Dendritic cell treated with granulocyte-macrophage colony-stimulating factor and Interleukin-4, amounts not matched to agents 40 ng/mL and 50 ng/mL, for 4 days (primary cell): Measurements from ENCODE around the gene SGTB.
A peak's percentile ranks its signal among the peaks of the same experiment; 100 is the strongest.
"Not testable (repeated sequence)": the region's sequence is repeated elsewhere in the genome, so short reads cannot be mapped to it uniquely, and the experiment has no call there.

ENCODE experiments used
- H3K27ac Mint-ChIP-seq: one replicate; pipeline ENCODE4 v1.8.0; 2022; ENCODE audit warnings: mild to moderate bottlenecking, mixed read lengths
- H3K27me3 Mint-ChIP-seq: one replicate; pipeline ENCODE4 v1.8.0; 2022; ENCODE audit warnings: mild to moderate bottlenecking, mixed read lengths
- H3K36me3 Mint-ChIP-seq: one replicate; pipeline ENCODE4 v1.8.0; 2022; ENCODE audit warnings: low read depth, mixed read lengths
- H3K4me1 Mint-ChIP-seq: one replicate; pipeline ENCODE4 v1.8.0; 2022; ENCODE audit warnings: low read depth, mixed read lengths
- H3K4me3 Mint-ChIP-seq: one replicate; pipeline ENCODE4 v1.8.0; 2022; ENCODE audit warnings: mild to moderate bottlenecking, moderate library complexity, mixed read lengths
- H3K9me3 Mint-ChIP-seq: one replicate; pipeline ENCODE4 v1.8.0; 2022; ENCODE audit warnings: mixed read lengths
- intact Hi-C: fragments of 100-400 bp; cut with micrococcal nuclease; formaldehyde crosslinking; loops from one replicate; pipeline ENCODE4 v1.15.0; 2022

SGTB gene

GRCh38 chr5:65676056-65676455 is 45.9 kb downstream of the SGTB start:
- H3K27ac Mint-ChIP-seq, result peak overlapping the region; percentile 4
- peaks cover 91% of the 10 kb centered on the region for H3K36me3 Mint-ChIP-seq
- intact Hi-C loops, result not testable (repeated sequence)

GRCh38 chr5:65674749-65675148 is 47.2 kb downstream of the SGTB start:
- Mint-ChIP-seq H3K9me3 (no peaks in the 10 kb centered on the region), H3K4me3 (no peak overlapping the region), H3K27ac (no peak overlapping the region), H3K4me1 (peaks cover 34% of the 10 kb centered on the region), H3K27me3 (no peaks in the 10 kb centered on the region), H3K36me3 (peaks cover 87% of the 10 kb centered on the region)
- intact Hi-C loops, result no loop called here

More at GRCh38 chr5:65676056-65676455, 45.9 kb downstream of the SGTB start:
- peaks cover 34% of the 10 kb centered on the region for H3K4me1 Mint-ChIP-seq
- H3K4me3 Mint-ChIP-seq, H3K27me3 Mint-ChIP-seq, H3K9me3 Mint-ChIP-seq: not testable (repeated sequence)

DNA sequence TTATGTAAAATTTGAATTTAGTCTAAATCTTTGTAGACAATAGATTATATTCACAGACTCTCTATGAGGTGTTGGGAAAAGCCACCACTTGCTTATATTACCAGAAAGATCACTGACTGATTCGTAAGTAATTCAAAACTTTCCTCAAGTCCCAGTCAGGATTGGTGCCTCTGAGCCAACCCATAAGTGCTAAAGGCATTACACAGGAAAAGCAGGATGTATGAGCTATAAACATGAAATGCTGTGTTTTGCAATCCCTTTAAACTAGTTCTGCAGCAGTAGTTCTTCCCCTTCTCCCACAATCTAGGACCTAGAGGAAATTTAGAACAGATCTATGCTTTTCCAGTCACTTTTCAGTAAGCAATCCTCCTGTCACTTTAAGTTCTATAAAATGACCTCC is 49.1 kb downstream of the SGTB start:
- H3K27ac Mint-ChIP-seq, result no peak overlapping the region
- peaks cover 73% of the 10 kb centered on the region for H3K36me3 Mint-ChIP-seq
- H3K4me1 Mint-ChIP-seq, result peaks cover 32% of the 10 kb centered on the region
- H3K27me3 Mint-ChIP-seq, result no peaks in the 10 kb centered on the region
- no peaks in the 10 kb centered on the region for H3K9me3 Mint-ChIP-seq
- intact Hi-C loops, result no loop called here
- H3K4me3 Mint-ChIP-seq, result no peak overlapping the region

GRCh38 chr5:65668696-65669095 is 53.2 kb downstream of the SGTB start:
- H3K36me3 Mint-ChIP-seq, result peaks cover 57% of the 10 kb centered on the region

GRCh38 chr5:65663804-65664521 is 57.9 kb downstream of the SGTB start:
- Mint-ChIP-seq H3K4me1 (no peaks in the 10 kb centered on the region), H3K27ac (no peak overlapping the region), H3K27me3 (no peaks in the 10 kb centered on the region)

More at GRCh38 chr5:65668696-65669095, 53.2 kb downstream of the SGTB start:
- no peaks in the 10 kb centered on the region for H3K27me3 Mint-ChIP-seq
- intact Hi-C loops, result no loop called here
- H3K4me1 Mint-ChIP-seq, result peaks cover 8% of the 10 kb centered on the region
- no peak overlapping the region for H3K4me3 Mint-ChIP-seq
- H3K9me3 Mint-ChIP-seq, result no peaks in the 10 kb centered on the region
- no peak overlapping the region for H3K27ac Mint-ChIP-seq

GRCh38 chr5:65654713-65655112 is 67.2 kb downstream of the SGTB start:
- H3K27me3 Mint-ChIP-seq, result no peaks in the 10 kb centered on the region
- no peak overlapping the region for H3K27ac Mint-ChIP-seq
- intact Hi-C loops, result no loop called here
- H3K9me3 Mint-ChIP-seq, result no peaks in the 10 kb centered on the region
- no peaks in the 10 kb centered on the region for H3K4me1 Mint-ChIP-seq
- H3K36me3 Mint-ChIP-seq, result peaks cover 34% of the 10 kb centered on the region
- no peak overlapping the region for H3K4me3 Mint-ChIP-seq

More at GRCh38 chr5:65663804-65664521, 57.9 kb downstream of the SGTB start:
- Mint-ChIP-seq H3K9me3 (no peaks in the 10 kb centered on the region), H3K36me3 (peaks cover 59% of the 10 kb centered on the region), H3K4me3 (no peak overlapping the region)
- intact Hi-C loops, result no loop called here

- intact Hi-C loops, result no loop called here
- Mint-ChIP-seq H3K27me3 (no peaks in the 10 kb centered on the region), H3K4me1 (no peaks in the 10 kb centered on the region), H3K4me3 (no peak overlapping the region), H3K9me3 (no peaks in the 10 kb centered on the region), H3K36me3 (peaks cover 55% of the 10 kb centered on the region), H3K27ac (no peak overlapping the region)
Observed at GRCh38 chr5:65651144-65651543, 70.8 kb downstream of the SGTB start.

DNA sequence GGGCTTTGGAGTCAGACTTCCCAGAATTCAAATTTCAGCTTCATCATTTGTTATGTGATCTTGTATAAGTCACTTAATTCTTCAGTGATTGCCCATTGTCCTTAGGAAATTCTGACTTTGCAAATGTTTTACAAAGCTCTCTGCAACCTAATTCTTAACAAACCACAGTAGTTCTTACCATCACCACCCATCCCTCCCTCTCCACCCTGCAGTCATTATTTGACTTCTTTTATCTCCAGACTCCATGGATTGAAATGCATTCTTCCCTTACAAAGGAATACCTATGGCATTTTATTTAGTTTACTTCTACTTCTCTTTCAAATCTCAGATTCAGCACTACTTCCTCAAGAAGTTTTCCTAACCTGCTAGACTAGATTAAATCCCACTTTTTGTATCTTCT is 74.0 kb downstream of the SGTB start:
- no peaks in the 10 kb centered on the region for H3K9me3 Mint-ChIP-seq
- H3K4me1 Mint-ChIP-seq, result no peaks in the 10 kb centered on the region
- intact Hi-C loops, result no loop called here
- peaks cover 62% of the 10 kb centered on the region for H3K36me3 Mint-ChIP-seq
- H3K27ac Mint-ChIP-seq, result no peak overlapping the region
- H3K4me3 Mint-ChIP-seq, result no peak overlapping the region
- H3K27me3 Mint-ChIP-seq, result no peaks in the 10 kb centered on the region

GRCh38 chr5:65646938-65647337 is 75.0 kb downstream of the SGTB start:
- Mint-ChIP-seq H3K27ac (no peak overlapping the region), H3K36me3 (peaks cover 65% of the 10 kb centered on the region), H3K4me3 (no peak overlapping the region), H3K27me3 (no peaks in the 10 kb centered on the region), H3K4me1 (no peaks in the 10 kb centered on the region), H3K9me3 (no peaks in the 10 kb centered on the region)
- intact Hi-C loops, result no loop called here

- intact Hi-C loops, result no loop called here
- Mint-ChIP-seq H3K4me3 (no peak overlapping the region), H3K4me1 (no peaks in the 10 kb centered on the region), H3K27me3 (no peaks in the 10 kb centered on the region), H3K9me3 (no peaks in the 10 kb centered on the region), H3K27ac (no peak overlapping the region), H3K36me3 (peaks cover 65% of the 10 kb centered on the region)
Observed at GRCh38 chr5:65640240-65640639, 81.7 kb downstream of the SGTB start.

GRCh38 chr5:65630981-65631380 is 90.9 kb downstream of the SGTB start:
- peaks cover 26% of the 10 kb centered on the region for H3K36me3 Mint-ChIP-seq
- H3K9me3 Mint-ChIP-seq, result no peaks in the 10 kb centered on the region
- no peak overlapping the region for H3K4me3 Mint-ChIP-seq
- H3K27ac Mint-ChIP-seq, result no peak overlapping the region
- peaks cover 11% of the 10 kb centered on the region for H3K4me1 Mint-ChIP-seq
- intact Hi-C loops, result no loop called here
- no peaks in the 10 kb centered on the region for H3K27me3 Mint-ChIP-seq

- H3K4me3 Mint-ChIP-seq, result peak overlapping the region; percentile 98
Observed at GRCh38 chr5:65625743-65626142, 96.2 kb downstream of the SGTB start.

GRCh38 chr5:65624571-65625555 is 97.0 kb downstream of the SGTB start, which contains the start of the genes SHLD3 and TRAPPC13:
TSS of gene SHLD3 (plus strand) at chr5:65625027. CDS start at chr5:65629588, 4,561 bp downstream.
TSS of gene TRAPPC13 (plus strand) at chr5:65625027. CDS start at chr5:65625061, 34 bp downstream.
- Mint-ChIP-seq H3K4me1 (peaks cover 16% of the 10 kb centered on the region), H3K36me3 (peaks cover 30% of the 10 kb centered on the region)

More at GRCh38 chr5:65625743-65626142, 96.2 kb downstream of the SGTB start:
- Mint-ChIP-seq H3K27me3 (no peaks in the 10 kb centered on the region), H3K36me3 (peaks cover 32% of the 10 kb centered on the region), H3K27ac (peak overlapping the region; percentile 97), H3K4me1 (peaks cover 18% of the 10 kb centered on the region), H3K9me3 (no peaks in the 10 kb centered on the region)
- intact Hi-C loops, result loop anchor here (2.0 to 10.0 kb wide), 2 partner anchors 519 to 857 kb away; partner anchors contain the start of genes CWC27, SREK1 and SREK1IP1

More at GRCh38 chr5:65624571-65625555, 97.0 kb downstream of the SGTB start, which contains the start of the genes SHLD3 and TRAPPC13:
- Mint-ChIP-seq H3K9me3 (no peaks in the 10 kb centered on the region), H3K27ac (peak within 1 kb of the TSS; percentile 97), H3K27me3 (no peaks in the 10 kb centered on the region), H3K4me3 (peak within 1 kb of the TSS; percentile 98)
- intact Hi-C loops, result loop anchor here (1.0 to 10.0 kb wide), 4 partner anchors 62 to 856 kb away; partner anchors contain the start of genes CENPK, CWC27, NLN and PPWD1
